Hepatocyte (in vitro differentiated cells): Measurements from ENCODE around the gene LYZL1.

ENCODE experiments used
- CTCF ChIP-seq: fragments of 200-600 bp; sonication (generic); IDR thresholded peaks from 2 replicates; pipeline ENCODE4 v1.5.1; 2016; ENCODE audit warnings: antibody characterized with exemption, mild to moderate bottlenecking; ENCODE audit not compliant: poor library complexity
- EZH2 ChIP-seq: fragments of 200-600 bp; sonication (generic); IDR thresholded peaks from 2 replicates; pipeline ENCODE4 v1.6.1; 2016; ENCODE audit warnings: antibody characterized with exemption, mild to moderate bottlenecking, borderline replicate concordance

- TF ChIP-seq EZH2 (no peak), CTCF (peak; percentile 14)
Observed at GRCh38 chr10:29243750-29244149, 45.1 kb upstream of the LYZL1 start.
